Endothelial cell (in vitro differentiated cells): Measurements from ENCODE around the gene MCRIP1. TPM values are rescaled to one million over a fixed set of nuclear protein-coding genes. Genes with fewer than 3 reads are reported as not detected.
A peak's percentile ranks its signal among the peaks of the same experiment; 100 is the strongest.

ENCODE experiments used
- DNase-seq: peaks from one replicate; pipeline ENCODE4 v3.0.0; 2021; ENCODE audit warnings: low spot score
- H3K27ac Mint-ChIP-seq: one replicate; pipeline ENCODE4 v1.8.0; 2021; ENCODE audit warnings: mixed read lengths, inconsistent platforms; ENCODE audit not compliant: unreplicated experiment
- H3K27me3 Mint-ChIP-seq: one replicate; pipeline ENCODE4 v1.8.0; 2021; ENCODE audit warnings: mild to moderate bottlenecking, moderate library complexity, mixed read lengths, inconsistent platforms; ENCODE audit not compliant: unreplicated experiment
- H3K36me3 Mint-ChIP-seq: one replicate; pipeline ENCODE4 v1.8.0; 2021; ENCODE audit warnings: mild to moderate bottlenecking, low read depth, mixed read lengths, inconsistent platforms; ENCODE audit not compliant: unreplicated experiment
- H3K4me1 Mint-ChIP-seq: one replicate; pipeline ENCODE4 v1.8.0; 2021; ENCODE audit warnings: mild to moderate bottlenecking, mixed read lengths, inconsistent platforms; ENCODE audit not compliant: unreplicated experiment
- H3K4me3 Mint-ChIP-seq: one replicate; pipeline ENCODE4 v1.8.0; 2021; ENCODE audit warnings: mild to moderate bottlenecking, mixed read lengths, inconsistent platforms; ENCODE audit not compliant: unreplicated experiment
- H3K9me3 Mint-ChIP-seq: one replicate; pipeline ENCODE4 v1.8.0; 2021; ENCODE audit warnings: mixed read lengths, inconsistent platforms; ENCODE audit not compliant: unreplicated experiment
- total RNA-seq: library from RNA; stranded (reverse); fragmentation: NEBNext Ultra II Directional; extraction: Animal tissue kit (Norgen Biotek cat#: 25700); gene quantifications from one replicate; pipeline ENCODE4 v1.2.1, GENCODE V29; 2021; ENCODE audit not compliant: unreplicated experiment
- TF ChIP-seq, protein P1 (sequence below): fragments of 200-600 bp; sonication (generic); IDR thresholded peaks from one replicate; pipeline ENCODE4 v1.5.0; 2021; ENCODE audit warnings: antibody characterized with exemption; ENCODE audit not compliant: unreplicated experiment

MCRIP1 gene
- total RNA-seq, 1 donor from 2014 or later, result 190 TPM

DNA sequence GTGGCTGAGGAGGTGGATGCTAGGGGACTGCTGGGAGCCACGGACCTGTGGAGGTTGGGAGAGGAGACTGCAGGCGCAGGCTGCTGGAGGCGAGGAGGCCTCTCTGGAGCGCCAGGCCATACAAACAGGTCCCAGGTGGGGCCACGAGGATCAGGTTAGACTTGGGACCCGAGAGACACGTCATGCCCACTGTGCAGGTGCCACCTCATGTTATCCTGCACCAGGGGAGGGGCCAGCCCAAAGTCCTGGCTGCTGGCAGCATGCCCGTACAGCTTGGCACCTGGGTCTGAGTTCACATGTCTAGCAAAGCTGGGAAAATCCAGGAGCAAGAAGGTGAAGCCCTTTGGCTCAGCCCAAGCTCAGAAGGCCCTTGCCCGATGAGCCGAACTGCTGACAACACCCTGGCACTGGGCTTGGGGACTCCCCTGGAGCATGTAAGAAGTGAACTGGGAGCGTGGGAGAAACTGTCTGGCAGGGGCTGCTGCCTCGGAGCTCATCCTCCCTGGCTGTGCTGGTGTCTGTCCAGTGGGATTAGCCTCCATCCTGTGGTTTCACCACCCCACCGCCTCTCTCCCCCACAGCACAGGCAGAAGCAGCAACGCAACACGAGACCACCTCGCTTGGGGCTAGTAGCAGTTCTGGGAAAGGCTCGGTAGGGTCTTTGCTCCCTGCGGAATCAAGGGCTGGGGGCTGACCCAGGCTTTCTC is 32.8 kb upstream of the MCRIP1 start:
- TF ChIP-seq, protein P1, sequence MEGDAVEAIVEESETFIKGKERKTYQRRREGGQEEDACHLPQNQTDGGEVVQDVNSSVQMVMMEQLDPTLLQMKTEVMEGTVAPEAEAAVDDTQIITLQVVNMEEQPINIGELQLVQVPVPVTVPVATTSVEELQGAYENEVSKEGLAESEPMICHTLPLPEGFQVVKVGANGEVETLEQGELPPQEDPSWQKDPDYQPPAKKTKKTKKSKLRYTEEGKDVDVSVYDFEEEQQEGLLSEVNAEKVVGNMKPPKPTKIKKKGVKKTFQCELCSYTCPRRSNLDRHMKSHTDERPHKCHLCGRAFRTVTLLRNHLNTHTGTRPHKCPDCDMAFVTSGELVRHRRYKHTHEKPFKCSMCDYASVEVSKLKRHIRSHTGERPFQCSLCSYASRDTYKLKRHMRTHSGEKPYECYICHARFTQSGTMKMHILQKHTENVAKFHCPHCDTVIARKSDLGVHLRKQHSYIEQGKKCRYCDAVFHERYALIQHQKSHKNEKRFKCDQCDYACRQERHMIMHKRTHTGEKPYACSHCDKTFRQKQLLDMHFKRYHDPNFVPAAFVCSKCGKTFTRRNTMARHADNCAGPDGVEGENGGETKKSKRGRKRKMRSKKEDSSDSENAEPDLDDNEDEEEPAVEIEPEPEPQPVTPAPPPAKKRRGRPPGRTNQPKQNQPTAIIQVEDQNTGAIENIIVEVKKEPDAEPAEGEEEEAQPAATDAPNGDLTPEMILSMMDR, result no peak
- no peak for DNase-seq
- H3K4me3 Mint-ChIP-seq, result no peak overlapping the region
- H3K9me3 Mint-ChIP-seq, result no peaks in the 10 kb centered on the region
- H3K27me3 Mint-ChIP-seq, result peaks cover 26% of the 10 kb centered on the region
- H3K4me1 Mint-ChIP-seq, result peaks cover 15% of the 10 kb centered on the region
- H3K27ac Mint-ChIP-seq, result no peak overlapping the region
- H3K36me3 Mint-ChIP-seq, result peaks cover 15% of the 10 kb centered on the region

GRCh38 chr17:81865358-81865732 is 32.3 kb upstream of the MCRIP1 start:
- TF ChIP-seq, protein P1, result no peak
- H3K27ac Mint-ChIP-seq, result no peak overlapping the region
- H3K27me3 Mint-ChIP-seq, result peaks cover 27% of the 10 kb centered on the region
- DNase-seq, result no peak
- peaks cover 15% of the 10 kb centered on the region for H3K36me3 Mint-ChIP-seq
- no peak overlapping the region for H3K4me3 Mint-ChIP-seq
- H3K9me3 Mint-ChIP-seq, result no peaks in the 10 kb centered on the region
- peaks cover 15% of the 10 kb centered on the region for H3K4me1 Mint-ChIP-seq

DNA sequence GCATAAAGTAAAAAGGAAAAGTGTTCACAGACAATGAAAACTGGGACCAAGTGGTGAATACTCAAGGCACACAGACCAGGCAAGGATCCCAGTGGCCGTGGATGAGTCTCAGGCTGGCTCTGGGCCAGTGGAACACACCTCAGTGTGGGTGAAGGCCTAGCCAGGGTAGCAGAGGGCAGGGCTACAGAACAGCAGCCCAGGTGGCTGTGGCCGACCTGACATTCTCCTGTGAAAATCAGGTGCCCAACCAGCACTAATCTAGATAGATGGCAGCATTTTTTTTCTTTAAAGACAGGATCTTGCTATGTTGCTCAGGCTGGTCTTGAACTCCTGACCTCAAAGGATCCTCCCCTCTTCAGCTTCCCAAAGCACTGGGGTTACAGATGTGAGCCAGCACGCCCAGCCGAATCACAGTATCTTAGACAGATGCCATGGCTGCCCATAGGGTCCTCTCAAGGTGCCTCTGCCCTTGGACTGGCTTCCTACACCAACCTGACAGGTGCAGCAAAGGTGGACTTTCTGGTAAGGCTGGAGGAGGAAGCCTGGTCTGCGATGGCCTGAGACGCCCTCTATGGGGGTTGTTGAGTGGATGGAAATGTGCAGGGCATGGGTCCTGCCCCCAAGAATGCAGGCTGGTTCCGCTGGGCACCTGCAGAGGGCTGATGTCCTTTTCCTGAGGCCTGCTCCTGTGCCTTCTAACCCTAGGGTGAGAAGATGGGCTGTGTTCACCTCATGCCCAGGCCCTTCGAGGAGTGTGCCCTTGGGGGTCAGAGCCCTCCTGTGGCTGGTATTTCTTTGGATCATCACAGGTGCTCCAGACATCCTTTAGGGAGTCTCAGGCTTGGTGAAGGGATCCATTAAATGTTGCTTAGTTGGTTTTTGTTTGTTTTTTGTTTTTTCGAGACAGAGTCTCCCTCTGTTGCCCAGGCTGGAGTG is 31.0 kb upstream of the MCRIP1 start:
- H3K36me3 Mint-ChIP-seq, result peaks cover 18% of the 10 kb centered on the region
- H3K27me3 Mint-ChIP-seq, result peaks cover 26% of the 10 kb centered on the region
- TF ChIP-seq, protein P1, result peak; percentile 17
- no peaks in the 10 kb centered on the region for H3K9me3 Mint-ChIP-seq
- peaks cover 18% of the 10 kb centered on the region for H3K4me1 Mint-ChIP-seq
- no peak for DNase-seq
- peak overlapping the region; percentile 74 for H3K4me3 Mint-ChIP-seq
- H3K27ac Mint-ChIP-seq, result peak overlapping the region; percentile 73

GRCh38 chr17:81863123-81863675 is 30.1 kb upstream of the MCRIP1 start:
- Mint-ChIP-seq H3K27ac (peak overlapping the region; percentile 73), H3K9me3 (no peaks in the 10 kb centered on the region), H3K4me3 (peak overlapping the region; percentile 74), H3K4me1 (peaks cover 21% of the 10 kb centered on the region), H3K36me3 (peaks cover 18% of the 10 kb centered on the region), H3K27me3 (peaks cover 28% of the 10 kb centered on the region)
- TF ChIP-seq, protein P1, result no peak
- no peak for DNase-seq
